HepG2 (cell line): Measurements from ENCODE around the gene NACC2. TPM values are rescaled to one million over a fixed set of nuclear protein-coding genes. Genes with fewer than 3 reads are reported as not detected.

Experiments used
- CEBPB ChIP-seq: IDR thresholded peaks from 2 replicates; pipeline ENCODE4 v1.6.1; 2011; ENCODE audit warnings: low read depth, low read length, improper control_type of control experiment, borderline replicate concordance
- CSRNP2 ChIP-seq: sonication (generic); formaldehyde crosslinking; conservative IDR thresholded peaks from 2 replicates; pipeline ENCODE4 v1.8.0; 2022; ENCODE audit warnings: low read depth, missing genetic modification reagents
- DZIP1 ChIP-seq: sonication (generic); formaldehyde crosslinking; IDR thresholded peaks from 2 replicates; pipeline ENCODE4 v1.5.0; 2020; ENCODE audit warnings: mild to moderate bottlenecking, missing genetic modification reagents
- FOSL2 ChIP-seq: sonication (generic); formaldehyde crosslinking; IDR thresholded peaks from 2 replicates; pipeline ENCODE4 v1.4.0; 2020; ENCODE audit warnings: missing genetic modification reagents
- KDM2A ChIP-seq: sonication (generic); formaldehyde crosslinking; IDR thresholded peaks from 2 replicates; pipeline ENCODE4 v1.4.0; 2020; ENCODE audit warnings: low read depth, missing genetic modification reagents, borderline replicate concordance
- POLR2AphosphoS2 ChIP-seq: IDR thresholded peaks from 2 replicates; pipeline ENCODE4 v1.6.1; 2011; ENCODE audit warnings: low read depth, low read length, improper control_type of control experiment
- SATB2 ChIP-seq: sonication (generic); formaldehyde crosslinking; IDR thresholded peaks from 2 replicates; pipeline ENCODE4 v1.5.0; 2020; ENCODE audit warnings: missing genetic modification reagents
- SKI ChIP-seq: fragments of 450-650 bp; IDR thresholded peaks from one replicate; pipeline ENCODE4 v1.6.1; 2018; ENCODE audit warnings: mild to moderate bottlenecking; ENCODE audit not compliant: partially characterized antibody
- SP5 ChIP-seq: IDR thresholded peaks from 2 replicates; pipeline ENCODE4 v1.6.1; 2016; ENCODE audit warnings: low read depth, borderline replicate concordance
- ZBTB26 ChIP-seq: IDR thresholded peaks from 2 replicates; pipeline ENCODE4 v1.6.1; 2016; ENCODE audit warnings: missing compliant biosample characterization, missing genetic modification reagents, borderline replicate concordance
- ZNF18 ChIP-seq: sonication (generic); formaldehyde crosslinking; IDR thresholded peaks from 2 replicates; pipeline ENCODE4 v1.8.0; 2022; ENCODE audit warnings: mild to moderate bottlenecking, missing genetic modification reagents; ENCODE audit not compliant: insufficient replicate concordance
- ZNF329 ChIP-seq: sonication (generic); formaldehyde crosslinking; IDR thresholded peaks from 2 replicates; pipeline ENCODE4 v1.9.0; 2021; ENCODE audit warnings: low read depth, mild to moderate bottlenecking, missing genetic modification reagents
- ZNF609 ChIP-seq: sonication (generic); formaldehyde crosslinking; IDR thresholded peaks from 2 replicates; pipeline ENCODE4 v1.4.0; 2020; ENCODE audit warnings: mild to moderate bottlenecking, missing genetic modification reagents, borderline replicate concordance
- ZNF737 ChIP-seq: sonication (generic); formaldehyde crosslinking; IDR thresholded peaks from 2 replicates; pipeline ENCODE4 v1.5.0; 2020; ENCODE audit warnings: missing genetic modification reagents, mild to moderate bottlenecking, borderline replicate concordance
- polyA plus RNA-seq, 8 experiments: library from polyadenylated mRNA; depleted of rRNA in 3 of 8; stranded (reverse) in 7 of 8; unstranded in 1 of 8; fragments of >200 nt; fragmentation: Illumina TruSeq in 4 of 8; extraction: Trizol in 4 of 8; gene quantifications; 2 replicates each; pipeline versions ENCODE4 v1.2.1 to v1.2.3, GENCODE V29; 2011 to 2016; ENCODE audit warnings: low read depth in 4 of 8, missing spikeins in 1 of 8, mixed read lengths in 1 of 8; ENCODE audit not compliant: insufficient read depth in 1 of 8
- total RNA-seq, 5 experiments: library from RNA; depleted of rRNA; stranded (reverse); fragments of >200 nt; fragmentation: Illumina TruSeq; extraction: Trizol; gene quantifications; 2 replicates each; pipeline ENCODE4 v1.2.3, GENCODE V29; 2016; ENCODE audit warnings: low read depth in 1 of 5

Gene NACC2
- total and polyA plus RNA-seq, 2 of the 13 experiments (the other 11 are each of a cell fraction or from before 2014, with no cell fraction given), result 5.9 to 12.3 TPM

- no peak for TF ChIP-seq DZIP1
- TF ChIP-seq ZNF609 (CRISPR knock-in tag), result no peak
- TF ChIP-seq POLR2AphosphoS2, result no peak
- peak; percentile 91 for TF ChIP-seq FOSL2 (CRISPR knock-in tag)
- no peak for TF ChIP-seq ZNF737 (CRISPR knock-in tag)
- no peak for TF ChIP-seq CEBPB
- TF ChIP-seq ZNF329 (CRISPR knock-in tag), result no peak
- no peak for TF ChIP-seq CSRNP2 (CRISPR knock-in tag)
- TF ChIP-seq SP5 (CRISPR knock-in tag), result 0 out of 2 replicates have a peak, but pooled peaks have one; percentile 4
- no peak; the same call in 1 of the 2 replicates for TF ChIP-seq KDM2A (CRISPR knock-in tag)
- TF ChIP-seq SATB2, result no peak
- TF ChIP-seq ZBTB26, result no peak
- TF ChIP-seq ZNF18 (CRISPR knock-in tag), result peak; percentile 44
- TF ChIP-seq SKI, result peak; percentile 58
Measured at GRCh38 chr9:136007934-136008692, 87.0 kb downstream of the NACC2 start (continued).
